ENCODE measurements around the gene NCOA5.

GRCh38 chr20:46053416-46053815, 36.3 kb downstream of the NCOA5 start:
- TF ChIP-seq CTCF (IDR thresholded peaks at IDR 0.05; ENCODE audit: low read depth, low read length) (no peak), POLR2A (IDR thresholded peaks at IDR 0.05; ENCODE audit: extremely low read depth, insufficient read length) (no peak), MYC (IDR thresholded peaks at IDR 0.05; ENCODE audit: low read depth, low read length) (no peak)
